ENCODE results near the gene ETF1. TPM values are rescaled to one million over a fixed set of nuclear protein-coding genes. Genes with fewer than 3 reads are reported as not detected.

ETF1 gene
- total and polyA plus RNA-seq, 8 donors = 68.9 to 112 (median 80.0) TPM

DNA sequence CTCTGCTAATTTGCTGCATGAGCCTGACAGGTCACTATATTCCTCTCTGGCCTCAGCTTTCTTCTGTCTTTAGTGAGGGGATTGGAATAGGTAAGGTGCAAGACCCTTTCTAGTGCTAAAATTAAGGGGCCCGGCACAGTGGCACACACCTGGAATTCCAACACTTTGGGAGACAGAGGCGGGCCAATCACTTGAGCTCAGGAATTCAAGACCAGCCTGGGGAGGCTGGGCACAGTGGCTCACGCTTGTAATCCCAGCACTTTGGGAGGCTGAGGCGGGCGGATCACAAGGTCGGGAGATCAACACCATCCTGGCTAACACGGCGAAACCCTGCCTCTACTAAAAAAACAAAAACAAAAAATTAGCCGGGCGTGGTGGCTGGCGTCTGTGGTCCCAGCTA is 40.5 kb downstream of the ETF1 start:
- DNase-seq = no peak
- intact Hi-C loops (cut with DNase I) = loop anchor here in 1 of 2 donors (5.0 kb wide), 1 partner anchor 50 kb away; no protein-coding TSS in a partner anchor

DNA sequence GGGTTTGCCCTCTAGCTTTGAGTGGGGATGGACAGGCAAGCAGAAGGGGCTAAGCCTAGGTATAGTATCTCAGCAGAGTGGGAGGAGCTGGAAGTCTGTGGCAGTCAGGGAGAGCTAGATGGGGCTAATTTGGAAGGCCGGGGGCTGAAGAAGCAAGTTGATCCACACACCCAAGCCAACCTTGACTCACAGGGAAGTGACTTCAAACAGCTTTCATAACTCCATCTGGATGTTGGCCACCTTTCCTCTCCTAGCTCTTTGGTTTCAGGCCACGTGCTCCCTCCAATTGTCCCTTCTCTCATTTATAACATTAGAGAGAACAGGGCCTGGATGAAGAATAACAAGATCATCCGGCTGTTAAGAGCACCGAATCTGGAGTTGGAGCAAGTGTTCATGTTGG is 40.9 kb downstream of the ETF1 start:
- Histone ChIP-seq H3K4me3 (no peak overlapping the region), H3K27me3 (no peaks in the 10 kb centered on the region)
- ATAC-seq = no peak

More for the DNA sequence above, 40.5 kb downstream of the ETF1 start:
- Histone ChIP-seq H3K27ac (no peak overlapping the region), H3K27me3 (no peaks in the 10 kb centered on the region), H3K4me1 (peaks cover 3 to 5% of the 10 kb centered on the region in 2 donors), H3K36me3 (peaks cover 0 to 15% of the 10 kb centered on the region in 2 donors), H3K4me3 (no peak overlapping the region), H3K9me3 (no peaks in the 10 kb centered on the region)
- TF ChIP-seq, protein P1, sequence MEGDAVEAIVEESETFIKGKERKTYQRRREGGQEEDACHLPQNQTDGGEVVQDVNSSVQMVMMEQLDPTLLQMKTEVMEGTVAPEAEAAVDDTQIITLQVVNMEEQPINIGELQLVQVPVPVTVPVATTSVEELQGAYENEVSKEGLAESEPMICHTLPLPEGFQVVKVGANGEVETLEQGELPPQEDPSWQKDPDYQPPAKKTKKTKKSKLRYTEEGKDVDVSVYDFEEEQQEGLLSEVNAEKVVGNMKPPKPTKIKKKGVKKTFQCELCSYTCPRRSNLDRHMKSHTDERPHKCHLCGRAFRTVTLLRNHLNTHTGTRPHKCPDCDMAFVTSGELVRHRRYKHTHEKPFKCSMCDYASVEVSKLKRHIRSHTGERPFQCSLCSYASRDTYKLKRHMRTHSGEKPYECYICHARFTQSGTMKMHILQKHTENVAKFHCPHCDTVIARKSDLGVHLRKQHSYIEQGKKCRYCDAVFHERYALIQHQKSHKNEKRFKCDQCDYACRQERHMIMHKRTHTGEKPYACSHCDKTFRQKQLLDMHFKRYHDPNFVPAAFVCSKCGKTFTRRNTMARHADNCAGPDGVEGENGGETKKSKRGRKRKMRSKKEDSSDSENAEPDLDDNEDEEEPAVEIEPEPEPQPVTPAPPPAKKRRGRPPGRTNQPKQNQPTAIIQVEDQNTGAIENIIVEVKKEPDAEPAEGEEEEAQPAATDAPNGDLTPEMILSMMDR (IDR thresholded peaks at IDR 0.05) = no peak
- ATAC-seq = no peak

DNA sequence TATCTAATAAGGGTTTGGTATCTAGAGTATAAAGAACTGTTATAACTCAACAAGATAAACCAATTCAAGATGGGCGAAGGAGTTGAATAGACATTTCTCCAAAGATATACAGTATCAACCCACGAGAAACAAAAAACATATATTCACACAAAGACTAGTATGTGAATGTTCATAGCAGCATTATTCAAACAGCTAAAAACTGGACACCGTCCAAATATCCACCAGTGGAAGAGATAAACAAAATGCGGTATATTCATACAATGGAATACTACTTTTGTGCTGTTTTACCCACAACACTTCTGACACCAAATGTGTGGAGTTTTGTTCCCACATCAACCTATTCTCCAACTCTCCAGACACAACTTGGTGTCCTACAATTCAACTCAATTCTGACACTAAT is 44.7 kb downstream of the ETF1 start:
- no peak overlapping the region for H3K4me3 ChIP-seq
- H3K27me3 ChIP-seq = no peaks in the 10 kb centered on the region
- no peak overlapping the region for H3K27ac ChIP-seq
- H3K9me3 ChIP-seq = no peaks in the 10 kb centered on the region
- no peaks in the 10 kb centered on the region for H3K36me3 ChIP-seq
- ATAC-seq (no peak), DNase-seq (no peak)
- intact Hi-C loops (cut with DNase I) = no loop called here
- TF ChIP-seq, protein P1 (IDR thresholded peaks at IDR 0.05) = no peak
- no peaks in the 10 kb centered on the region for H3K4me1 ChIP-seq

More for the DNA sequence above, 40.9 kb downstream of the ETF1 start:
- Histone ChIP-seq H3K27ac (no peak overlapping the region), H3K36me3 (peaks cover 0 to 11% of the 10 kb centered on the region in 2 donors), H3K9me3 (no peaks in the 10 kb centered on the region), H3K4me1 (peaks cover 2 to 3% of the 10 kb centered on the region in 2 donors)
- DNase-seq = no peak
- intact Hi-C loops (cut with DNase I) = loop anchor here in 1 of 2 donors (5.0 kb wide), 1 partner anchor 50 kb away; no protein-coding TSS in a partner anchor
- TF ChIP-seq, protein P1 (IDR thresholded peaks at IDR 0.05) = no peak

DNA sequence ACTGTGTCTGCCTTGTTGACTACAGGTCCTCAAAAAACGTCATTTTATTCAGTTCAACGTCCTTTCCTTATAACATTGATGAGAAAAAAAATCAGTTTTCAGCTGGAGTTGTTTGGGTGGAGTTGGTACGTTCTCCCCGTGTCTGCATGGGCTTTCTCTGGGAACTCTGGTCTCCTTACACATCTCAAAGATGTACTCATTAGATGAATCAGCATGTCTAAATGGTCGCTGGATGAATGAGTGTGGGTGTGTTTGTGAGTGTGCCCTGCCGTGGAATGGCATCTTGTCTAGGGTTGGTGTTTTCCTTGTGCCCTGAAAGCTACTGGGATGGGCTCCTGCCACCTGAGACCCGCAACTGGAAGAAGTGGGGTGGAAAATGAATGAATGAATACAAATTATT is 47.7 kb downstream of the ETF1 start:
- Histone ChIP-seq H3K36me3 (no peaks in the 10 kb centered on the region), H3K4me1 (peaks cover 7 to 17% of the 10 kb centered on the region in 2 donors), H3K27ac (no peak overlapping the region), H3K9me3 (no peaks in the 10 kb centered on the region), H3K4me3 (no peak overlapping the region), H3K27me3 (peaks cover 3 to 14% of the 10 kb centered on the region in 2 donors)
- intact Hi-C loops (cut with DNase I) = no loop called here
- TF ChIP-seq, protein P1 (IDR thresholded peaks at IDR 0.05) = no peak
- ATAC-seq = no peak
- DNase-seq = no peak

DNA sequence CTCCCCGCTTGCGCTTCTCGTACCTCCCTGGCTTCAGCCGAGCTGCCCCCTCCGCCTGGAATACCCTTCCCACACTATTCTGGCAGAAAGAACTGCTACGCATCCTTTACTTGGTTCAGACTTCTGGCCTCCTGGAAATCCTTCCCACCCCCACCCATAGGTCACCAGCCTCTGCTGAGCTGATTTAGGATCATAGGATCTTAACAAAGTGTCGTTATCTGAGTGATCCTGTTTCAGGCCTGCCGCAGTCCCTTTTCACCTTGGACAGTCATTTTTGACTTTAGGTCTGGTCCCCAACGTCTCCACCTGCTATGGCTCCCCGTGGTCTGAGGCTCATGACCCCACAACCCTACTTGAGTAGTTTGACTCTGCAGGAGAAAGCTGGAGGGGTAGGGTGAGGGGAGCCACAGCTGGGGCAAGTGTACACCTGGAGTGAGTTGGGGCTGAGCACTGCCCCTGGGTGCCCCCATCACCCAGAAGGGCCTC is 50.4 kb downstream of the ETF1 start:
- no peaks in the 10 kb centered on the region for H3K36me3 ChIP-seq
- ATAC-seq = no peak
- H3K27me3 ChIP-seq = peaks cover 3 to 34% of the 10 kb centered on the region in 2 donors
- DNase-seq = no peak
- peak overlapping the region; percentile 54 for H3K4me3 ChIP-seq
- peaks cover 7 to 18% of the 10 kb centered on the region in 2 donors for H3K4me1 ChIP-seq
- H3K27ac ChIP-seq = peak overlapping the region in 1 of 2 donors; percentile 33
- TF ChIP-seq, protein P1 (IDR thresholded peaks at IDR 0.05) = no peak
- intact Hi-C loops (cut with DNase I) = no loop called here
- no peaks in the 10 kb centered on the region for H3K9me3 ChIP-seq

Measured in left lung (tissue), 10 donors.